Activated CD4-positive, alpha-beta memory T cell treated with anti-CD3 and anti-CD28 coated beads, Interleukin-2, amount 10 ng/mL, durations not matched to agents 7 days and 5 days (primary cell): ENCODE results near the gene SETD5. TPM values are rescaled to one million over a fixed set of nuclear protein-coding genes. Genes with fewer than 3 reads are reported as not detected.
A peak's percentile ranks its signal among the peaks of the same experiment; 100 is the strongest.

Experiments
- CTCF ChIA-PET: fragments of 350-600 bp; sonication (Branson Sonifier 250); formaldehyde crosslinking; loops from one replicate; lab custom pipeline; 2021; ENCODE audit warnings: antibody characterized with exemption, inconsistent platforms; lab: Charles Lee
- POLR2A ChIA-PET: fragments of 350-600 bp; sonication (Branson Sonifier 250); formaldehyde crosslinking; loops from one replicate; lab custom pipeline; 2021; ENCODE audit warnings: antibody characterized with exemption; lab: Charles Lee
- DNase-seq: peaks from one replicate; pipeline ENCODE4 v3.0.0-alpha.2; 2020
- H3K27ac Mint-ChIP-seq: one replicate; pipeline ENCODE4 v1.8.0; 2021; ENCODE audit warnings: mild to moderate bottlenecking, mixed read lengths
- H3K27me3 Mint-ChIP-seq: one replicate; pipeline ENCODE4 v1.8.0; 2021; ENCODE audit warnings: mixed read lengths
- H3K36me3 Mint-ChIP-seq: one replicate; pipeline ENCODE4 v1.8.0; 2021; ENCODE audit warnings: low read depth, mixed read lengths
- H3K4me1 Mint-ChIP-seq: one replicate; pipeline ENCODE4 v1.8.0; 2021; ENCODE audit warnings: mixed read lengths
- H3K4me3 Mint-ChIP-seq: one replicate; pipeline ENCODE4 v1.8.0; 2021; ENCODE audit warnings: mild to moderate bottlenecking, mixed read lengths
- H3K9me3 Mint-ChIP-seq: one replicate; pipeline ENCODE4 v1.8.0; 2021; ENCODE audit warnings: mixed read lengths
- total RNA-seq, 2 experiments: library from RNA; stranded (reverse); gene quantifications; one replicate each; pipeline ENCODE4 v1.2.3, GENCODE V29; 2021

SETD5 gene
- total RNA-seq, 2 experiments from 2014 or later = 110 to 111 TPM

DNA sequence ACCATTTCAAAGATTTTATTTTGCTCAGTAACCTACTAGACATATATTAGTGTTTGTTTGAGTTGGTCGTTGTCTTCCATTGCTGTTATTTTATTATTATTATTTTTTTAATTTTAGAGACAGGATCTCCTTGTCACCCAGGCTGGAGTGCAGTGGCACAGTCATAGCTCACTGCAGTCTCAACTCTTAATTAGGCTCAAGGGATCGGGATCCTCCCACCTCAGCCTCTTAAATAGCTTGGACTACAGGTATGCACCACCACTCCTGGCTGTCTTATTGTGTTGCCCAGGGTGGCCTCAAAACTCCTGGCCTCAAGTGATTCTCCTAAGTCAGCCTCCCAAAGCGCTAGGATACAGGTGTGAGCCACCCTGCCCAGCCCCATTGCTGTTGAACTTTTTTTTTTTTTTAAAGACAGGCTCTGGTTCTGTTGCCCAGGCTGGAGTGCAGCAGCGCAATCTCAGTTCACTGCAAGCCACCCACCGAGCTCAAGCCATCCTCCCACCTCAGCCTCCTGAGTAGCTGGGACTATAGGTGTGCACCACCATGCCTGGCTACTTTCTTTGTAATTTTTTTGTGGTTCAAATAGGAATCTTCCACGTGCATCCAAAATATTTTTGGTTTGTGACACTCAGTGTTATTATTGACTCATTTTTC is 18.2 kb downstream of the SETD5 start:
- Mint-ChIP-seq H3K36me3 (peaks cover 17% of the 10 kb centered on the region), H3K4me1 (peaks cover 31% of the 10 kb centered on the region), H3K27me3 (no peaks in the 10 kb centered on the region), H3K27ac (no peak overlapping the region), H3K4me3 (no peak overlapping the region), H3K9me3 (no peaks in the 10 kb centered on the region)
- ChIA-PET POLR2A (interaction anchor here (0.8 to 2.1 kb wide), 4 partner anchors 11 to 18 kb away, joined by 3 to 10 read pairs (median 6); partner anchors contain the start of gene SETD5), CTCF (interaction anchor here (0.7 to 1.4 kb wide), 2 partner anchors 11 to 355 kb away, joined by 3 read pairs; no protein-coding TSS in a partner anchor)
- no peak for DNase-seq

DNA sequence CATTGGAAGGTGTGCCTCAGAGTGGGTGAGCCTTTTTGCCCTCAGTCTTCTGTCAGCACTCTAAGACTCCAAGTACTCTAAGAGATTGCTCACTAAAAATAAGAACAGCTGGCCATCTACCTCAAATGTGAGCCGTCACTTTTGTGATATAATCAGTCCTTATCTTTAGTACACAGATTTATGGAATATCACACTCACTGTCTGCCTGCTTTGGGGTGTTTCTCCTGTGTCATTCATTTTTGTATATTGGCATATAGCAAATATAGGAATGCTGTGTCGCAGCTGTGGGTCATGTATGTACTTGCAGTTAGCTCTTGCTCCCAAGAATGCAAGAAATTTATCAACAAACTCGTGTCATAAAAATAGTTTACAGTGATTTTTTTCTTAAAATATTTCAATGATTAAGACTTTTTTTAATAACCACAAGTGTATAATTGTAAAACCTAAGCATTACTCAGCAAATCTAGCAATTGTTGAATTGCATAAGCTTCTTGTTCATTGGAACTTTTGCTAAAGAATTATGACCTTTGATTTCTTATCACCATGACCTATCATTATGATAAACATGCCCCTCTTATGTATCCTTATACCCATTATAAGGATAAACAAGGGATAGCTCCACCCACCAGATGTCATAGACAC is 18.8 kb downstream of the SETD5 start:
- H3K27me3 Mint-ChIP-seq = no peaks in the 10 kb centered on the region
- no peak for DNase-seq
- no peak overlapping the region for H3K4me3 Mint-ChIP-seq
- H3K36me3 Mint-ChIP-seq = peaks cover 21% of the 10 kb centered on the region
- H3K9me3 Mint-ChIP-seq = no peaks in the 10 kb centered on the region
- CTCF ChIA-PET = interaction anchor here (1.4 kb wide), 1 partner anchor 11 kb away, joined by 3 read pairs; no protein-coding TSS in a partner anchor
- H3K4me1 Mint-ChIP-seq = peaks cover 36% of the 10 kb centered on the region
- H3K27ac Mint-ChIP-seq = no peak overlapping the region
- POLR2A ChIA-PET = interaction anchor here (0.8 to 2.1 kb wide), 6 partner anchors 12 to 21 kb away, joined by 3 to 10 read pairs (median 4); partner anchors contain the start of gene SETD5

DNA sequence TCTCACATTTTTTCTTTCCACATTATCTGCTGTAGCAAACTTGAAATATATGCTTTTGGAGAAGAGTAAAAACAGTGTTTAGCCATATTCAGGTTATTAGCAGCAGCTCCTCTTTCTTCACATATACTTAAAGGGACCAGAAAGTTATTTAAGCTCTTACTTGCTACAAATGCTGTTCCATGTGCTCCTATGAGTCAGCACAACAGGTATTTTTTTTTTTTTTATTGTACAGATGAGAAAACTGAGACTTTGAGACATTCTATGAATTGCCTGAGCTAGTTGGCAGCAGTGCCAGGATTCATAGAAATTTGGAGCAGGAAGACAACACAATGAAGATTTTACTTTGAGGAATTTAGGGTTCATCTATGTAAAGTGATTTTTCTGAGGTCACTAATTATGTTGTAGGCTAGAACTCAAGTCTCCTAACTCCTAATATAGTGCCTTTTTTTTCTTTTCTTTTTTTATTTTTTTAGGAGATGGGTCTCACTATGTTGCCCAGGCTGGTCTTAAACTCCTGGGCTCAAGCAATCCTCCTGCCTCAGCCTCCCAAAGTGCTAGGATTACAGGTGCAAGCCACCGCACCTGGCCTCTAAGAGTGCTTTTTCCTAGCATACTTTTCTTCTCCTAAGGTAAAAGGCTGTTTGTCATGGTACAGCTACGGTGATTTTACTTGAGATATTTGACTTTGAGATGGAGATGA is 23.6 kb downstream of the SETD5 start:
- Mint-ChIP-seq H3K27me3 (no peaks in the 10 kb centered on the region), H3K4me1 (peaks cover 41% of the 10 kb centered on the region), H3K9me3 (no peaks in the 10 kb centered on the region), H3K27ac (peak overlapping the region; percentile 53), H3K36me3 (peaks cover 22% of the 10 kb centered on the region), H3K4me3 (no peak overlapping the region)
- DNase-seq = no peak
- POLR2A ChIA-PET = interaction anchor here (0.9 to 2.8 kb wide), 4 partner anchors 16 to 58 kb away, joined by 3 to 29 read pairs (median 9); partner anchors contain the start of genes SETD5 and THUMPD3
- CTCF ChIA-PET = interaction anchor here (1.0 to 2.0 kb wide), 3 partner anchors 54 to 68 kb away, joined by 3 to 9 read pairs (median 4); no protein-coding TSS in a partner anchor

DNA sequence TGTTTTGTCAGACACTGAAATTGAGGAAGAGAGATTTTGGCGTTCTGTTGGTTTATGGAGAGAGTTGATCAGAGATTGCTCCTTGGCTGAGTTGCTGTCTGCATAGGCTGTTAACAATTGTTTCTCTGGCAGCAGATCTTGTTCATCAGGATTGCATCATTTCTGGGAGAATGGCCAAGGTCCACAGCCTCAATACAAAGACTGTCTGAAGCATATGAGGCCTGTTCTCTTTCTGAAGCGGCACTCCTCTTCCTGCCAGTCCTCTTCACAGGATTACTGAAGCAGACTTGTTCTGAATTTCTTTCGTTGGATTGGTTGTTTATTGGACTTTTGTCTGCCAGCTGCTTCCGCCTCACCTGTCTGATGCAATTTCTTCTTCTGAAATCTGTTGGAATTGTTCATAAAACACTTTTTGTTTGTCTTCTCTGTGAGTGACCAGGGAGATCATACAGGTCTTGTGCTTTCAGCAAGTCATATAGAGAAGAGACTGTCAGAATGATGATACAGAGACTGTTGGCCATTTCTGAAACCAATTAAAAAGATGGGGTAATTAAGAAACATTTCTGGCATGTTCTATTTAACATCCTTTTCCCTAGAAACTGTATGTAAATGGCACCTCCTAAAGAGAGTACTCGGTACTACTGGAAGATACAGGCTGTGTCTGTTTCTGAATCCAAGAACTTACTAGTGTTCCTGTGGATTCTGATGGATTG is 25.5 kb downstream of the SETD5 start:
- Mint-ChIP-seq H3K4me1 (peaks cover 38% of the 10 kb centered on the region), H3K36me3 (peaks cover 27% of the 10 kb centered on the region), H3K9me3 (no peaks in the 10 kb centered on the region), H3K27me3 (no peaks in the 10 kb centered on the region), H3K27ac (peak overlapping the region; percentile 60), H3K4me3 (no peak overlapping the region)
- ChIA-PET CTCF (interaction anchor here (1.4 kb wide), 1 partner anchor 18 kb away, joined by 5 read pairs; no protein-coding TSS in a partner anchor), POLR2A (interaction anchor here (2.8 to 3.9 kb wide), 2 partner anchors 26 to 27 kb away, joined by 27 to 29 read pairs; partner anchors contain the start of gene SETD5)
- no peak for DNase-seq

DNA sequence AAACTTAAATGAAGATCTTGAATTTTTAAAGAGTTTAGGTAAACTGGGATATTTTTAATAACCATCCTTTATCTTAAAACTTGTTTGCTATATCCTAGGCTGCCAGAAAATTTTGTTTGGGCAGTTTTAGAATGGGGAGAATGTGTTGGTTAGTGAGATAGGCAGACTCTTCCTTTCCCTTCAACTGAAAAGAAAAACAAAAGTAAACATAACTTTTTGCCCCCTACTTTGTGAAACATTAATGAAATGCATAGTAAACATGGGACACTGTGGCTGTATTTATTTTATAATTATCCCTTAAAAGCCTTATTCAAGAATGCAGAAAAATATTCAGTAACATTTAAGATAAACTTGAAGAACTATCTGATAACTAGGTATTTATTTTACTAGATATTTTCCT is 31.0 kb downstream of the SETD5 start:
- ChIA-PET CTCF (interaction anchor here (2.5 kb wide), 1 partner anchor 75 kb away, joined by 8 read pairs; no protein-coding TSS in a partner anchor), POLR2A (no interaction called here)
- DNase-seq = no peak
- Mint-ChIP-seq H3K27me3 (no peaks in the 10 kb centered on the region), H3K9me3 (no peaks in the 10 kb centered on the region), H3K27ac (no peak overlapping the region), H3K4me3 (no peak overlapping the region), H3K36me3 (peaks cover 60% of the 10 kb centered on the region), H3K4me1 (peaks cover 10% of the 10 kb centered on the region)

DNA sequence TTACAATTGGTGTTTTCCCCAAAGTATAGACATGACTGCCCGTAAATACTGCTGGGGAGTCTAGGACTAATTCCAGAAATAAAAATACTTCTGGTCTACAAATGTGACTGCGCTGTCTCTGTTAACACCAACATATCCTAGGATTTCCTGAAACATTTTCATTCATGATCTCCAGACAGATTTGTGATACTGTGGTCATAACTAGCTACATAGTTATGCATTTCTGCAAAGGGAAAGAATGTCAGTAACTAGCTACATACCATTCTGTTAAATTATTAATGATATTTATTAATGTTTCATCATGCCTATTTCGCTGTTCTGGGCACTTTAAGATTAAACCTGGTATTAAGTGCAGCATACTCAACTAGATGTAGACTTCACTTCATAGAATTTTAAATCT is 33.3 kb downstream of the SETD5 start:
- no peak overlapping the region for H3K4me3 Mint-ChIP-seq
- ChIA-PET POLR2A (interaction anchor here (1.1 kb wide), 1 partner anchor 43 kb away, joined by 3 read pairs; no protein-coding TSS in a partner anchor), CTCF (interaction anchor here (0.5 kb wide), 1 partner anchor 22 kb away, joined by 3 read pairs; no protein-coding TSS in a partner anchor)
- H3K27me3 Mint-ChIP-seq = no peaks in the 10 kb centered on the region
- no peaks in the 10 kb centered on the region for H3K9me3 Mint-ChIP-seq
- DNase-seq = no peak
- peaks cover 78% of the 10 kb centered on the region for H3K36me3 Mint-ChIP-seq
- peaks cover 2% of the 10 kb centered on the region for H3K4me1 Mint-ChIP-seq
- no peak overlapping the region for H3K27ac Mint-ChIP-seq

DNA sequence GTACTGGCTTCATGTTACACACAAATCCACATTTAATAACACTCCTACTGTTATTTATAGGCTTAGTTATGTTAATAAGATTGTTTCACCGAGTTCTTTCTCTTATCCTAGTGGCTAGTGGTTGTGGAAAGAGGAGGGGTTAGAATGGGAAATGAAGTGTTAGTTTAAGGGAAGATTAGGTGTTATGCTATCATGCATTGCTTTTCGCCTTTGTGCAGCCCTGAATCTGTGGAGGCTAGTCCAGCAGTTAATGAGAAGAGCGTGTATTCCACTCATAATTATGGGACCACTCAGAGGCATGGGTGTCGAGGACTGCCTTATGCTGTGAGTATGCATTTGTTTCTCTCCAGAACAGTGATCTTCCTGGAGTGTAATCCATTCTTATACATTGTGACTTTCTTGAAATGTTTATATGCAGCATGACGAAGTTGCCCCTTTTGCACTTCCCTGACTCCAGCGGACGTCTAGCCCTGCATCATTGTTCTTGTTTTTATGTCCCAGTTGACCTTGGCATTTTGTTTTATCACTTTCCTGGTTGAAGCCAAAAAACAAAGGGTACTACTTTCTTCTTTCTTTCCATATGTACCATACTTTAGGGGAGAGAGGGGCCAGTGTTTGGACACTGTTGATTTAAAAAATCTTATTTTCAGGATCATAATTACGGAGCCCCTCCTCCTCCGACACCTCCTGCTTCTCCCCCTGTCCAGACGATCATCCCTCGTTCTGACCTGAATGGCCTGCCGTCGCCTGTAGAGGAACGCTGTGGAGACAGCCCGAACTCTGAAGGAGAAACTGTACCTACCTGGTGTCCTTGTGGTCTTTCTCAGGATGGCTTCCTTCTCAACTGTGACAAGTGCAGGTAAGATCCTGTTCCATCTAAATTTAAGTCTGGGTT is 36.5 kb downstream of the SETD5 start:
- Mint-ChIP-seq H3K4me3 (no peak overlapping the region), H3K9me3 (no peaks in the 10 kb centered on the region), H3K27ac (no peak overlapping the region), H3K27me3 (no peaks in the 10 kb centered on the region), H3K36me3 (peaks cover 70% of the 10 kb centered on the region), H3K4me1 (peaks cover 2% of the 10 kb centered on the region)
- CTCF ChIA-PET = no interaction called here
- POLR2A ChIA-PET = no interaction called here
- DNase-seq = no peak

DNA sequence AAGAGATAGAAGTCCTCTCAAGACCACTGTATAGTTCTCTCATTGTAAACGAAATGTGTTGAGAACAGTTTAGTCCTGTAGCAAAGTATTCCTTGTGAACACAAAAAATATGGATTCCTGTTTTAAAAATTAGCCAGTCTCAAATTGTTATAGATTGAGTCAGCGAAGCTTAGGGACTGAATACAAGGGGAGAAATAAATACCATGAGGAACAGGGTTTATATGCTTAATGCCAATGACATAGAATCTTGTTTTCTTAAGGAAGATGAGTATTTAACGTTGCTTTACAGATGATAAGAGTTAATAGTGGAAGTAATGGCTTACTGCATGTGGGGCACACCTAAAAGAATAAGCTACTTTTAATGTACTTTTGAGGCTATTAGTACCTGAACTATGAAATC is 37.9 kb downstream of the SETD5 start:
- no peak overlapping the region for H3K27ac Mint-ChIP-seq

DNA sequence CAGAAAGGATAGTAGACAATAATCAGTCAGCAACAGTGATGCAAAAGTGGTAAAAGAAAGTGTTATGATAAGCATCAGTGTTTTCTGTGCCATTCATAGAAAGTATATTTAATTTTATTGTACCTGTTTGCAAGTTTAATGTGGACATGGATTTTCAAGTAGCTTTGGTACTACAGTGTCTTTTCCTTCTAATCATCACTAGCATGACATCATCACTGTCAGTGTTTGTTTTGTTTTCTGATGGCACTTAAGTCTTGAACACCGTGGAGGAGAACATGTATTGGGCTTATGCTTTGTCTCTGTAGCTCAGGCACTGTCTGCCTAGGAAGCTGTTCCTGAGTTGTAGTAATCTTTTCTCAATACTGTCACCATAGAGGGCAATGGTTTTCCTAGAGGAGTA is 41.9 kb downstream of the SETD5 start:
- no peak for DNase-seq
- Mint-ChIP-seq H3K4me3 (no peak overlapping the region), H3K27ac (no peak overlapping the region), H3K9me3 (no peaks in the 10 kb centered on the region), H3K36me3 (peaks cover 63% of the 10 kb centered on the region), H3K27me3 (no peaks in the 10 kb centered on the region), H3K4me1 (no peaks in the 10 kb centered on the region)
- ChIA-PET POLR2A (no interaction called here), CTCF (no interaction called here)

More for the DNA sequence above, 37.9 kb downstream of the SETD5 start:
- ChIA-PET CTCF (interaction anchor here (0.8 kb wide), 1 partner anchor 12 kb away, joined by 4 read pairs; no protein-coding TSS in a partner anchor), POLR2A (interaction anchor here (1.4 to 1.8 kb wide), 2 partner anchors 10 to 21 kb away, joined by 3 to 5 read pairs; no protein-coding TSS in a partner anchor)
- Mint-ChIP-seq H3K27me3 (no peaks in the 10 kb centered on the region), H3K9me3 (no peaks in the 10 kb centered on the region), H3K4me3 (no peak overlapping the region), H3K36me3 (peaks cover 59% of the 10 kb centered on the region), H3K4me1 (peaks cover 2% of the 10 kb centered on the region)
- DNase-seq = no peak

DNA sequence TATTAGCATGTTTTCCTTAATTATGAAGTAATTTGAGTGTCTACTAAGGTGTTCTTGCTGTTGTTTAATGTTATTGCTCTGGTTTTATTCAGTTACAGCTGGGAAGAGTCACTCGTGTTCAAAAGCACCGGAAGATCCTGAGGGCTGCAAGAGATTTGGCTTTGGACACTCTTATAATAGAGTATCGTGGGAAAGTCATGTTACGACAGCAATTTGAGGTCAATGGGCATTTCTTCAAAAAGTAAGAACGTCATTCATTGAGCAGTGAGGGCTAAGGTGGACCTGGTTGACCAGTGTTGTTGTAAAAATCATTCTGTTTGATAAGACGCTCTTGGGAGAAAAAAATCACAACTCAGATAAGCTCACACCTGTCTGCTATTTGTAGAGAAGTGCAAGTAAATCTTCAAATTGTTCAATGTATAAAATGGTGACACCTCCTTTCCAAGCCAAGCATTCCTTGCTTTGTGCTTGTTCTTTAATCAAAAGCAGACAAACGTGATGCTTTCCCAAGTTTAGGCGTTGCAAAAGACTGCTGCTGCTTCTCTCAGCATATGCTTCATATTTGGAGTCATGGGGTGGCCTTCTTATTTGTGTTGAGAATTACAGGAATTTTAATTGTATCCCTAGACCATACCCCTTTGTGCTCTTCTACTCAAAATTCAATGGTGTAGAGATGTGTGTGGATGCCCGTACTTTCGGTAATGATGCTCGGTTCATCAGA is 44.2 kb downstream of the SETD5 start:
- no peak for DNase-seq
- no peaks in the 10 kb centered on the region for H3K4me1 Mint-ChIP-seq
- CTCF ChIA-PET = no interaction called here
- no peak overlapping the region for H3K4me3 Mint-ChIP-seq
- no peak overlapping the region for H3K27ac Mint-ChIP-seq
- H3K27me3 Mint-ChIP-seq = no peaks in the 10 kb centered on the region
- POLR2A ChIA-PET = interaction anchor here (0.8 to 2.2 kb wide), 3 partner anchors 10 to 45 kb away, joined by 3 to 8 read pairs (median 3); partner anchors contain the start of gene SETD5
- H3K9me3 Mint-ChIP-seq = no peaks in the 10 kb centered on the region
- H3K36me3 Mint-ChIP-seq = peaks cover 60% of the 10 kb centered on the region

DNA sequence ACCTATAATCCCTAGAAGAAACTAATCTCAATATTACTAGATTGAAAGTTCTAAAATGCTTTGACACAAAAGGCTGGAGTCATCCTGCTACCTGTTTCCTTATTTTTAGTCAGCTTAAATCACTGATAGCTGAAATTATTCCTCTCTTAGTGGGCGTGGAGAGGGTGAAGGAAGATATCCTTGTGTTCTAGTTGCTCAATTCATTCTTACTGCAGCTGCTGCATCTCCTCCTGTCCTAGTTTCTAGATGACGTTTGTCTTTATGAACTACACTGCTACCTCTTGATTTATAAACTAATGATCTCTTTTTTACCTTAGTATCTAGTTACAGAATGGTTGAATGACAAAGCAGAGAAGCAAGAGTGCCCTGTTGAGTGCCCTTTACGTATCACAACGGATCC is 50.7 kb downstream of the SETD5 start:
- no peak for DNase-seq
- Mint-ChIP-seq H3K4me1 (peaks cover 35% of the 10 kb centered on the region), H3K27ac (no peak overlapping the region), H3K9me3 (no peaks in the 10 kb centered on the region), H3K36me3 (peaks cover 76% of the 10 kb centered on the region), H3K27me3 (no peaks in the 10 kb centered on the region), H3K4me3 (no peak overlapping the region)
- CTCF ChIA-PET = interaction anchor here (1.4 kb wide), 1 partner anchor 94 kb away, joined by 4 read pairs; no protein-coding TSS in a partner anchor
- POLR2A ChIA-PET = interaction anchor here (1.8 kb wide), 1 partner anchor 51 kb away, joined by 8 read pairs; the partner anchor contains the start of gene SETD5
